ENCODE measurements around the gene FBN2.

FBN2 gene

GRCh38 chr5:128528637-128529255, 9.3 kb downstream of the FBN2 start:
- Histone ChIP-seq H3K9ac (ENCODE audit: low read depth, low read length) (no peak overlapping the region), H2AFZ (ENCODE audit: low read depth, low read length) (no peak overlapping the region), H3K4me3 (ENCODE audit: low read depth in 1 of 2, low read length in 2 of 2) (no peak overlapping the region), H4K20me1 (ENCODE audit: insufficient read depth, low read length) (no peaks in the 10 kb centered on the region), H3K79me2 (ENCODE audit: insufficient read depth, low read length) (no peaks in the 10 kb centered on the region), H3K27ac (ENCODE audit: low read length) (no peak overlapping the region), H3K4me2 (ENCODE audit: insufficient read depth, low read length) (no peak overlapping the region), H3K27me3 (ENCODE audit: insufficient read depth, low read length, poor library complexity) (no peaks in the 10 kb centered on the region), H3K36me3 (ENCODE audit: insufficient read depth, low read length) (no peaks in the 10 kb centered on the region), H3K9me3 (ENCODE audit: insufficient read depth, low read length, severe bottlenecking) (no peaks in the 10 kb centered on the region), H3K4me1 (ENCODE audit: insufficient read depth, low read length) (no peaks in the 10 kb centered on the region)
- DNase-seq = no peak
- TF ChIP-seq CTCF (IDR thresholded peaks at IDR 0.05; ENCODE audit: borderline replicate concordance, extremely low read depth, low read length, poor library complexity, severe bottlenecking) (no peak), EZH2 (IDR thresholded peaks at IDR 0.05; ENCODE audit: borderline replicate concordance, low read depth, low read length, severe bottlenecking) (no peak)
- ATAC-seq (ENCODE audit: insufficient read depth, low read depth) = no peak

- Histone ChIP-seq H2AFZ (ENCODE audit: low read depth, low read length) (no peak overlapping the region), H3K27me3 (ENCODE audit: insufficient read depth, low read length, poor library complexity) (no peaks in the 10 kb centered on the region), H3K36me3 (ENCODE audit: insufficient read depth, low read length) (no peaks in the 10 kb centered on the region), H4K20me1 (ENCODE audit: insufficient read depth, low read length) (no peaks in the 10 kb centered on the region), H3K27ac (ENCODE audit: low read length) (no peak overlapping the region), H3K4me3 (ENCODE audit: low read depth in 1 of 2, low read length in 2 of 2) (no peak overlapping the region), H3K79me2 (ENCODE audit: insufficient read depth, low read length) (no peaks in the 10 kb centered on the region), H3K9ac (ENCODE audit: low read depth, low read length) (no peak overlapping the region), H3K4me1 (ENCODE audit: insufficient read depth, low read length) (no peaks in the 10 kb centered on the region), H3K9me3 (ENCODE audit: insufficient read depth, low read length, severe bottlenecking) (no peaks in the 10 kb centered on the region), H3K4me2 (ENCODE audit: insufficient read depth, low read length) (no peak overlapping the region)
- DNase-seq (no peak), ATAC-seq (ENCODE audit: insufficient read depth, low read depth) (no peak)
- no peak for TF ChIP-seq CTCF (IDR thresholded peaks at IDR 0.05; ENCODE audit: borderline replicate concordance, extremely low read depth, low read length, poor library complexity, severe bottlenecking)
- TF ChIP-seq EZH2 (IDR thresholded peaks at IDR 0.05; ENCODE audit: borderline replicate concordance, low read depth, low read length, severe bottlenecking) = no peak
Measured at GRCh38 chr5:128528126-128528525, 9.9 kb downstream of the FBN2 start.

GRCh38 chr5:128527077-128527476, 11.0 kb downstream of the FBN2 start:
- no peaks in the 10 kb centered on the region for H3K36me3 ChIP-seq (ENCODE audit: insufficient read depth, low read length)
- no peak for ATAC-seq (ENCODE audit: insufficient read depth, low read depth)
- no peak for DNase-seq

More at GRCh38 chr5:128527077-128527476, 11.0 kb downstream of the FBN2 start:
- no peaks in the 10 kb centered on the region for H3K4me1 ChIP-seq (ENCODE audit: insufficient read depth, low read length)
- H3K79me2 ChIP-seq (ENCODE audit: insufficient read depth, low read length) = no peaks in the 10 kb centered on the region
- no peak overlapping the region for H3K4me2 ChIP-seq (ENCODE audit: insufficient read depth, low read length)
- H2AFZ ChIP-seq (ENCODE audit: low read depth, low read length) = no peak overlapping the region
- H3K27ac ChIP-seq (ENCODE audit: low read length) = no peak overlapping the region
- H4K20me1 ChIP-seq (ENCODE audit: insufficient read depth, low read length) = no peaks in the 10 kb centered on the region
- H3K9me3 ChIP-seq (ENCODE audit: insufficient read depth, low read length, severe bottlenecking) = no peaks in the 10 kb centered on the region
- no peak overlapping the region for H3K9ac ChIP-seq (ENCODE audit: low read depth, low read length)
- no peaks in the 10 kb centered on the region for H3K27me3 ChIP-seq (ENCODE audit: insufficient read depth, low read length, poor library complexity)
- no peak overlapping the region for H3K4me3 ChIP-seq (ENCODE audit: low read depth in 1 of 2, low read length in 2 of 2)
- TF ChIP-seq CTCF (IDR thresholded peaks at IDR 0.05; ENCODE audit: borderline replicate concordance, extremely low read depth, low read length, poor library complexity, severe bottlenecking) (no peak), EZH2 (IDR thresholded peaks at IDR 0.05; ENCODE audit: borderline replicate concordance, low read depth, low read length, severe bottlenecking) (no peak)

All from DND-41 (cell line).